Stimulated activated naive CD8-positive, alpha-beta T cell treated with anti-CD3 and anti-CD28 coated beads, Interleukin-15, amount 100 ng/mL, for 72 hours (primary cell): ENCODE data around the gene LRRC32.
"Not testable (repeated sequence)": the region's sequence is repeated elsewhere in the genome, so short reads cannot be mapped to it uniquely, and the experiment has no call there.

Experiments used
- ATAC-seq: fragments of 150-1000 bp; cut with Tn5 transposase; 2 replicates; pipeline ENCODE4 v1.10.0; 2021; ENCODE audit warnings: mild to moderate bottlenecking, moderate library complexity
- DNase-seq, 2 donors: peaks; one replicate each; pipeline ENCODE4 v3.0.0; 2021 to 2022
- H3K27ac Mint-ChIP-seq, 2 donors: one replicate each; pipeline ENCODE4 v1.8.0; 2022; ENCODE audit warnings: mild to moderate bottlenecking in 2 of 2, mixed read lengths in 2 of 2, moderate library complexity in 2 of 2
- H3K27me3 Mint-ChIP-seq: one replicate; pipeline ENCODE4 v1.8.0; 2022; ENCODE audit warnings: mixed read lengths
- H3K4me1 Mint-ChIP-seq: one replicate; pipeline ENCODE4 v1.8.0; 2022; ENCODE audit warnings: mild to moderate bottlenecking, mixed read lengths
- H3K4me3 Mint-ChIP-seq, 2 donors: one replicate each; pipeline ENCODE4 v1.8.0; 2022; ENCODE audit warnings: mild to moderate bottlenecking in 2 of 2, mixed read lengths in 2 of 2, moderate library complexity in 1 of 2
- H3K9me3 Mint-ChIP-seq, 2 donors: one replicate each; pipeline ENCODE4 v1.8.0; 2022; ENCODE audit warnings: mixed read lengths in 2 of 2

The LRRC32 gene

GRCh38 chr11:76616676-76617552, 53.6 kb downstream of the LRRC32 start:
- ATAC-seq (no peak), DNase-seq (no peak)
- Mint-ChIP-seq H3K4me3 (no peak overlapping the region), H3K27me3 (peaks cover 17% of the 10 kb centered on the region), H3K4me1 (peaks cover 4% of the 10 kb centered on the region), H3K27ac (peak overlapping the region; percentile 38 to 75), H3K9me3 (peaks cover 4 to 7% of the 10 kb centered on the region in 2 donors)

- H3K4me1 Mint-ChIP-seq: peaks cover 8% of the 10 kb centered on the region
- H3K27ac Mint-ChIP-seq: no peak overlapping the region
- peaks cover 4 to 7% of the 10 kb centered on the region in 2 donors for H3K9me3 Mint-ChIP-seq
- H3K4me3 Mint-ChIP-seq: no peak overlapping the region
- ATAC-seq: no peak
- H3K27me3 Mint-ChIP-seq: peaks cover 17% of the 10 kb centered on the region
- no peak for DNase-seq
These were observed 54.6 kb downstream of the LRRC32 start for GRCh38 chr11:76615950-76616349.

DNA sequence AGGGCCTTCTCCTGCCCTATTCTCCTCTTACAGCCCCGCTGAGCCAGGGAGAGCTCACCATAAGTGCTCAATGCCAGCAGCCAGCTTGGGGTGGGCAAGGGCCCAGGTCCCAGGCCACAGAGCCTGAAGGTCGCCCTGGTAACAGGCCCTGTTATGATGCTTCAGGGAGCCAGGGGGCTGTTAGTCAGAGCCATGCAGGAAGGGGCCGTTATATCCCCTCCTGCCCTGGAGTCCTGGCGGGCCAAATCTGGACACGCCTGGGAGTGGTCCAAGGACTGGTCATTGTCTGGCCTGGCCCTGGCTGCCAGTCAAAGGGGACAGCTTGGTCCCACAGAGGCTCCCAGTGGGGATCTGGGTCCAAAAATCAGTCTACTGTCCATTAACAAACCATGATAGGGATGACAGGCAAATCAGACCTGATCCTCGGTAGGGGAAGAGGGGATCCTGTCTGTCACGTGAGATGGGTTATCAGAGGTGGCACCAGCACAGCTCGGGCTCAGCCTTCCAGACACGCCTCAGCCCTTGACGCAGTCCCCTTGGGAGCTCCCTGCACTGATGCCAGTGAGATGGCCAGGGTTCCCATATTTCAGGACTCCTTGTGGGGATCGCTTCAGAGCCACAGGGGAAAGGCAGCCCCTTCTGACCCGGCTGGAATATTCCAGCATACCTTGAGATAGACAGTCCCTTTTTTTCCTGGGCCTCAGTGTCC, 55.9 kb downstream of the LRRC32 start:
- Mint-ChIP-seq H3K4me1 (peaks cover 15% of the 10 kb centered on the region), H3K9me3 (peaks cover 4 to 7% of the 10 kb centered on the region in 2 donors), H3K4me3 (no peak overlapping the region), H3K27me3 (peaks cover 17% of the 10 kb centered on the region), H3K27ac (no peak overlapping the region)
- ATAC-seq: no peak
- DNase-seq: no peak

DNA sequence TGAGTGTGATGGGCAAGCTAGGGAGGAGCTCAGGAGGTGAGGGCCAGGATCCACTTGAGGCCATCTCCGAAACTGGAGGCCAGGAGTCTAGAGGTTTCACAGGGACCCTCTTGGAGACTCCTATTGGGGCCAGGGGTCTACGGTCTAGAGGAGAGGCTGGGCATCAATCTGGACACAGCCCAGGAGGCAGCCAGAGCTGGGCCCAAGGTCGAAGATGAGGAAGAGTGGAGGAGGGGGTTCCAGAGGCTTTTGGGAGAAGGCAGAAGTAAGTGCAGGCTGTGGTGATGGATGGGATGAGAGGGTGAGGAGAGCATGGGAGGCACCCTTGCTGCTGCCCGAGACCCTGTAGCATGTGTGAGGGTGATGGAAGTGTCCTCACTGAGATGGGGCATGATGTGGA, 56.6 kb downstream of the LRRC32 start:
- H3K27me3 Mint-ChIP-seq: peaks cover 17% of the 10 kb centered on the region
- peaks cover 4 to 7% of the 10 kb centered on the region in 2 donors for H3K9me3 Mint-ChIP-seq
- H3K4me1 Mint-ChIP-seq: peaks cover 15% of the 10 kb centered on the region
- no peak overlapping the region for H3K4me3 Mint-ChIP-seq
- no peak for ATAC-seq
- peak overlapping the region in 1 of 2 donors; percentile 61 for H3K27ac Mint-ChIP-seq
- DNase-seq: no peak

- ATAC-seq (no peak), DNase-seq (no peak)
- Mint-ChIP-seq H3K27ac (no peak overlapping the region), H3K27me3 (peaks cover 17% of the 10 kb centered on the region), H3K9me3 (no peaks in the 10 kb centered on the region), H3K4me3 (no peak overlapping the region), H3K4me1 (peaks cover 15% of the 10 kb centered on the region)
These were observed 58.3 kb downstream of the LRRC32 start for GRCh38 chr11:76612226-76612625.

- H3K4me3 Mint-ChIP-seq: no peak overlapping the region
- H3K4me1 Mint-ChIP-seq: peaks cover 23% of the 10 kb centered on the region
- ATAC-seq (peak; percentile 70), DNase-seq (no peak)
- H3K27ac Mint-ChIP-seq: peak overlapping the region in 1 of 2 donors; percentile 27
- H3K9me3 Mint-ChIP-seq: no peaks in the 10 kb centered on the region
- peaks cover 14% of the 10 kb centered on the region for H3K27me3 Mint-ChIP-seq
These were observed 59.6 kb downstream of the LRRC32 start for GRCh38 chr11:76610871-76611475.

DNA sequence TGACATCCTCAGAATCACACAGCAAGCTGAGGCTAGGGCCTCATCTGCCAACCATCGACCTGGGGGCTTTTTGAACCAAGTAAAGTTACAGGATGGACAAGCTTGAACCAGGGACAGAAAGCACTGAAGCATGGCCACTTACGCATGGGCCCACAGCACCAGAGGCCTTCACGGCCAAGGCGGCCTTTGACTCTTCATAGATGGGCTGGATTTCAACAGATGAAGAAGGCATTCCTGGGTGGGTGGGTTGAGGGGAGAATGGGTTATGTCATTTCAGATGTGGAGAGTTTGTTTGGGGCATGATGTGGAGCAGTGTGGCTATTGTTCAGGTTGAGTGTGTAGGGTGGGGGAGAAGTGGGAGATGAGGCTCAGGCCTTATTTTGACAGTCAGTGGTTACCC, 60.2 kb downstream of the LRRC32 start:
- peaks cover 8% of the 10 kb centered on the region for H3K27me3 Mint-ChIP-seq
- no peak for DNase-seq
- H3K4me1 Mint-ChIP-seq: peaks cover 19% of the 10 kb centered on the region
- no peaks in the 10 kb centered on the region for H3K9me3 Mint-ChIP-seq
- no peak overlapping the region for H3K4me3 Mint-ChIP-seq
- H3K27ac Mint-ChIP-seq: no peak overlapping the region
- ATAC-seq: no peak

DNA sequence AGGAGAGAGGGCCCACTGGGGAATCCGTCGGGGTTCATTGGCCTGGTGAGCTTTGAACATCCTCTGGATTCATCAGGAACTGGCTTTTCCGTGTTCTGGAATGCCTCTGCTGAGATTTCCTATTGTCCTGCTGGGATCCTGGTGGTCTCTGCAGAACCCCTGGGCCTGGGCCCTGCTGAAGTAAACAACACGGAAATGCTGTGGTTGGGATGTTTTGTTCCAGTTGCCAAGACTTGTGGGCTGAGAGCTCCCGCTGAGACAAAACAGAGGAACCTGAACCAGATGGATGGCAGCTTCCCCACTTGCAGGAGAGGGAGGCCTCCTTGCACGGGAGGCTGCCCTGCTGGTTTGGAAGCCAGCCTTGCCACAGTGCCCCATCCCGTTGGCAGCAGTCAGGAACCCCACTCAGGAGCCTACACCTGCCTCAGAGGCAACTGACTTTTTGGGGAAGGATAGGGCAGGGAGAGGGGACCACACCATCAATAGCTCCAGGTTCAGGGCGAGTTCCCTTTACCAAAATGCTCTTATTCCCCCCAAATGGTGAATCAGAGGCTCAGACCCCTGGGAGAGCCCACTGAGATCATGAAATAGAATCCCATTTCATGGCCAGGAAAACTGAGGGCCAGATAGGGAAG, 60.7 kb downstream of the LRRC32 start:
- Mint-ChIP-seq H3K4me3 (no peak overlapping the region), H3K27me3 (peaks cover 8% of the 10 kb centered on the region), H3K27ac (no peak overlapping the region), H3K9me3 (no peaks in the 10 kb centered on the region), H3K4me1 (peaks cover 19% of the 10 kb centered on the region)
- DNase-seq (no peak), ATAC-seq (no peak)

DNA sequence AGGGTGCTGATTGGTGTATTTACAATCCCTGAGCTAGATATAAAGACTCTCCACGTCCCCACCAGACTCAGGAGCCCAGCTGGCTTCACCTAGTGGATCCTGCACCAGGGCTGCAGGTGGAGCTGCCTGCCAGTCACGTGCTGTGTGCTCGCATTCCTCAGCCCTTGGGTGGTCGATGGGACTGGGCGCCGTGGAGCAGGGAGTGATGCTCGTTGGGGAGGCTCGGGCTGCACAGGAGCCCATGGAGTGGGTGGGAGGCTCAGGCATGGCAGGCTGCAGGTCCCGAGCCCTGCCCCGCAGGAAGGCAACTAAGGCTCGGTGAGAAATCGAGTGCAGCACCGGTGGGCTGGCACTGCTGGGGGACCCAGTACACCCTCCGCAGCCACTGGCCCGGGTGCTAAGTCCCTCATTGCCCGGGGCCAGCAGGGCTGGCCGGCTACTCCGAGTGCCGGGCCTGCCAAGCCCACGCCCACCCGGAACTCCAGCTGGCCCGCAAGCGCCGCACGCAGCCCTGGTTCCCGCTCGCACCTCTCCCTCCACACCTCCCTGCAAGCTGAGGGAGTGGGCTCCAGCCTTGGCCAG, 61.6 kb downstream of the LRRC32 start:
- H3K4me3 Mint-ChIP-seq, DNase-seq, H3K9me3 Mint-ChIP-seq, ATAC-seq, H3K27ac Mint-ChIP-seq, H3K27me3 Mint-ChIP-seq: not testable (repeated sequence)
- H3K4me1 Mint-ChIP-seq: peaks cover 19% of the 10 kb centered on the region

DNA sequence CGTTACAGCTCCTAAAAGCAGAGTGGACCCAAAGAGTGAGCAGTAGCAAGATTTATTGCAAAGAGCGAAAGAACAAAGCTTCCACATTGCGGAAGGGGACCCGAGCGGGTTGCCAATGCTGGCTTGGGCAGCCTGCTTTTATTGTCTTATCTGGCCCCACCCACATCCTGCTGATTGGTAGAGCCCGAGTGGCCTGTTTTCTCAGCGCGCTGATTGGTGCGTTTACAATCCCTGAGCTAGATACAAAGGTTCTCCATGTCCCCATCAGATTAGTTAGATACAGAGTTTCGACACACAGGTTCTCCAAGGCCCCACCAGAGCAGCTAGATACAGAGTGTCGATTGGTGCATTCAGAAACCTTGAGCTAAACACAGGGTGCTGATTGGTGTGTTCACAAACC, 62.3 kb downstream of the LRRC32 start:
- H3K27ac Mint-ChIP-seq: not testable (repeated sequence)

More for the DNA sequence above, 62.3 kb downstream of the LRRC32 start:
- not testable (repeated sequence) for DNase-seq, ATAC-seq, H3K4me3 Mint-ChIP-seq, H3K27me3 Mint-ChIP-seq, H3K9me3 Mint-ChIP-seq
- peaks cover 19% of the 10 kb centered on the region for H3K4me1 Mint-ChIP-seq
